HG03442 (cell line): ENCODE data around the gene SCART1.
"Not testable (repeated sequence)": the region's sequence is repeated elsewhere in the genome, so short reads cannot be mapped to it uniquely, and the experiment has no call there.

ENCODE experiments used
- ATAC-seq: cut with Tn5 transposase; IDR thresholded peaks from one replicate; pipeline ENCODE4 v1.9.1; 2021; ENCODE audit warnings: mild to moderate bottlenecking, moderate library complexity; ENCODE audit not compliant: unreplicated experiment

SCART1 gene

GRCh38 chr10:133511907-133512528 is 58.3 kb downstream of the SCART1 start:
- ATAC-seq: no peak

- ATAC-seq: no peak
Observed at GRCh38 chr10:133515471-133515870, 61.7 kb downstream of the SCART1 start.

GRCh38 chr10:133516057-133516456 is 62.3 kb downstream of the SCART1 start:
- ATAC-seq: no peak

- not testable (repeated sequence) for ATAC-seq
Observed at GRCh38 chr10:133518517-133518916, 64.8 kb downstream of the SCART1 start.
